Epithelial cell of proximal tubule (primary cell): ENCODE data around the gene HSPA9. TPM values are rescaled to one million over a fixed set of nuclear protein-coding genes. Genes with fewer than 3 reads are reported as not detected.

Source experiments
- DNase-seq: peaks from one replicate; pipeline ENCODE4 v3.0.0-alpha.2; 2011; ENCODE audit warnings: low read depth
- H3K4me3 ChIP-seq: 2 replicates; pipeline ENCODE4 v1.5.1; 2011; ENCODE audit warnings: low read depth, mild to moderate bottlenecking, low read length
- total RNA-seq: library from RNA; depleted of rRNA; stranded (reverse); fragments of >200 nt; gene quantifications from 2 replicates; pipeline ENCODE4 v1.2.3, GENCODE V29; 2015
- TF ChIP-seq, protein P1 (sequence below): conservative IDR thresholded peaks from 2 replicates; pipeline ENCODE4 v1.5.1; 2012; ENCODE audit warnings: low read depth, mild to moderate bottlenecking, low read length

The HSPA9 gene
- total RNA-seq, 1 donor from 2014 or later = 174 TPM

DNA sequence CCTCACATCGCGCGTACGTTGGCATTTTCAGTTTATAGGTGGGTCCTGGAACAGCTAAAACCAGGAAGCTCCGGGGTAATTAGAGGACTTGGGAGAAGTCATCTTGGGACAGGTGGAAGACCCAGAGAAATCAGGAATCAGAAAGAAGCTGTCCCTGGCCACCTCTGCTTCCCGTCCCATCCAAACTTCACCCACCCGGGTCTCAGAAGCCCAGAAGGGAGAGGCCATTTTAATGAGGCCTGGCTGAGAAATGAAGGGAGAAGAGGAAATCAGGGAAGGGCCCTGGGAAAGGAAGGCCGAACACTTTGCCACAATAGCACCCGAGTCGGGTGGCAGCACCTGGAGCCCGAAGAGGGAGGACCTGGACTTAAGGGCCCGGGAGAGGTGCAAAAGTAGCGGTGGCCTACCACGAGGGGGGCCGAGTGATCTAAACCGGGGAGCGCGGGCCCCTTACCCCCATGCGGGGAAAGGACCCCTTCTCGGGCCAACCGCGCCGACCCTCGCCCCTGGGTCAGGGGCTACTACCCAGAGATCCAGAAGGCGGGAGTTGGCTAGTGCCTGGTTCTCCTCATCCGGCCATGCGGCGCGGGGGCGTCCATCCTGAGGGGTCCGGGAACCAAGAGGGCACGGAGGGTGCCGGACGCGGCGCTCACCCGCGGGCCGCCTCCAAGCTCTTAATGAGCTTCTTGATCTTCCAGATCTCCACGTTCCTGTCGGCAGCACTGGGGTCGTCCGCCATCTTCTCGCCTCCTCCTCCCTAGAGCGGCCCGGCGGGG, 32.8 kb downstream of the HSPA9 start:
- TF ChIP-seq, protein P1, sequence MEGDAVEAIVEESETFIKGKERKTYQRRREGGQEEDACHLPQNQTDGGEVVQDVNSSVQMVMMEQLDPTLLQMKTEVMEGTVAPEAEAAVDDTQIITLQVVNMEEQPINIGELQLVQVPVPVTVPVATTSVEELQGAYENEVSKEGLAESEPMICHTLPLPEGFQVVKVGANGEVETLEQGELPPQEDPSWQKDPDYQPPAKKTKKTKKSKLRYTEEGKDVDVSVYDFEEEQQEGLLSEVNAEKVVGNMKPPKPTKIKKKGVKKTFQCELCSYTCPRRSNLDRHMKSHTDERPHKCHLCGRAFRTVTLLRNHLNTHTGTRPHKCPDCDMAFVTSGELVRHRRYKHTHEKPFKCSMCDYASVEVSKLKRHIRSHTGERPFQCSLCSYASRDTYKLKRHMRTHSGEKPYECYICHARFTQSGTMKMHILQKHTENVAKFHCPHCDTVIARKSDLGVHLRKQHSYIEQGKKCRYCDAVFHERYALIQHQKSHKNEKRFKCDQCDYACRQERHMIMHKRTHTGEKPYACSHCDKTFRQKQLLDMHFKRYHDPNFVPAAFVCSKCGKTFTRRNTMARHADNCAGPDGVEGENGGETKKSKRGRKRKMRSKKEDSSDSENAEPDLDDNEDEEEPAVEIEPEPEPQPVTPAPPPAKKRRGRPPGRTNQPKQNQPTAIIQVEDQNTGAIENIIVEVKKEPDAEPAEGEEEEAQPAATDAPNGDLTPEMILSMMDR = no peak
- peak overlapping the region; percentile 99 for H3K4me3 ChIP-seq
- DNase-seq = no peak

- TF ChIP-seq, protein P1 = no peak
- no peak for DNase-seq
These were observed 33.6 kb downstream of the HSPA9 start for GRCh38 chr5:138541511-138542179.

DNA sequence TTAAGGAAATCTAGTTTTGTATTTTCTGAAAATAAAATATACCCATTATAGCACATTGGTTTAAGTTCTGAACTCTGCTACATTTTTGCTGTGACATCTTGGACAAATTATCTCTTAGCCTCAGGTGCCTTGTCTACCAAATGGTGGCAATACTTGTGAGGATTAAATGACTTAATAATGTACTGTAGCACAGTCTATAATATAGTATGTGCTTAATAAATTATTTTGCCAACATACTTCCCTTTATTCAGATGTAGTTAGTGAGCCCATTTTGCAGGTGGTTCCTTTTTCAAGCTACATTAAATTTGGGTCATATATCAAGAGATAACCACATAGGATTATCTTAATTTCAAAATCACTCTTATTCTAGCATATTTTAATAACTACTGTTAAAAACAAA, 35.4 kb downstream of the HSPA9 start:
- TF ChIP-seq, protein P1 = no peak
- H3K4me3 ChIP-seq = no peak overlapping the region
- no peak for DNase-seq

More at GRCh38 chr5:138541511-138542179, 33.6 kb downstream of the HSPA9 start:
- H3K4me3 ChIP-seq = peak overlapping the region; percentile 99

DNA sequence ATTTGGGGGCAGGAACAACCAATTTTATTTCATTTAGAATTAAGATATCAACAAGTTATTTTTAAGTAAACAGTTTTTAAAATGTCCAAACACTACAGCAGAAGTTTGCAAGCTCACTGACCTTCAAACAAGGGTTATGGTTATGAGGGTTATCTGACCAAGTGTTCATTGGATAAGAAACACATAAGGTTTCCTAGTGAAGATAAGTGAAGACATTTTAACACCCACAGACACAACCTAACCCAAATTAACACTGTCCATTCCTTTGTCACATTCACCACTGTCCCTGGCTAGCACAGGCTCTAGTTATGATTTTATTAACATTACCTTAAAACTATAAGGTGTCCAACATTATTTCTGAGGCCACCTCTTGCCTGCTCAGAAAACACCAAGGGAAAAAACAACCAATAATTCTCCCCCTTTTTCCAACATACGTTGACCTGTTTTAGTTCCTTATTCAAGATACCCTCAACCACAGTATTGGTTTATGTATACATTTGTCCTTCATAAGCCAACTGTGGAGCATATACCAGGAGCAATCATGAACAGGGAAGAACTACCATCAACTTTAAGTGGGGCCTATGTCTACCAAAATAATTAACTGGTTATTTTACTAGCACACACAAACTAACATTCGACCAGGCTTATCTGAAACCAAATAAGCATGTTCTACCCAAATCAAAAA, 36.1 kb downstream of the HSPA9 start:
- no peak overlapping the region for H3K4me3 ChIP-seq
- DNase-seq = no peak
- TF ChIP-seq, protein P1 = no peak

DNA sequence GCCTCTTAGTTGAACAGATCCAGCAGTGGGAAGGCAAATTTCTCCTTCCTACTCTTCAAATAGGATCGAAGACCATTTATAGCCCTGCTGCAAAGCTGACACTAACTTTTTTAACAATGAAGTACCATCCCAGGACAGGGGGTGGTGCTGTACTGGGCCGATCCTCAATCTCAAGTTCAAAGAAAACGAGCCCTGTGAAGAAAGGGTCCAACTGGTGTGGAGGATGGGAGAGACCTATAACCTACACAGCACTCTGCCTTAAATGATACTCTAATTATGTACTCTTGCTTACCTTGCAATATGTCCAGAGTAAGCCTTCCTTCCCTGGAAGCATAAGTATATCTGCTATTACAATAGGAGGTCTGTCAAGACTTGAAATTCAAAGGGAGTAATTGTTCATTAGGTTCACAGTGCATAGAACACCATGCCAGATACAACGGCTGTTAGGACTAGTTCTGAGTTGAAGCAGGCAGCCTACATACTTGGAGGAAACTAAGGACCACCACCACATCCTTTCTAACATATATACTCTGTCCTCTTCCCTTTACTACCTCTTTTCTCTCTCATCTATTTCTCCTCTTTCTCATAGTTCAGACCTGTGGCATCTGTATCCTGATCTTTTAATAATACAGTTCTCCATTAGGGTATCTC, 38.4 kb downstream of the HSPA9 start:
- TF ChIP-seq, protein P1 = peak; percentile 55
- no peak for DNase-seq
- no peak overlapping the region for H3K4me3 ChIP-seq

- TF ChIP-seq, protein P1 = no peak
- H3K4me3 ChIP-seq = no peak overlapping the region
- DNase-seq = no peak
These were observed 39.0 kb downstream of the HSPA9 start for GRCh38 chr5:138536215-138536614.
